ENCODE data around the gene GMDS.

GMDS gene

DNA sequence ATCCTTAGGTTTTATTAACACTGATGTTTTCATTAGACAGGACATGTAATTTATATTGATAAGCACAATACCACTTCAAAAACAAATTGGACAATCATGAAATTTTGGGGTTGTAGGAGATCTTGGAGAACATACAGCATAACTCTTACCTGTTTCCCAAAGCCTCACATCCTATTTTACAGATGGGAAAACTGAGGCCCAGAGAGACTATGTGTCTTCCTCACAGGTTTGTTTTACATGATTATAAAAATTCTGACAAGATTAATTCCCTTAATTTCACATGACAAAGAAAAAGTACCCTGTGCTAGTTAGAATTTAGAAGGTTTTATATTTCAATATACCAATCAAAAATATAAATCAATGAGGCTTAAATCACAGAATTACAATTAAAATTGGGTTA, 145.5 kb downstream of the GMDS start:
- POLR2A ChIA-PET (ENCODE audit: low non-redundant PET): no interaction called here
- CTCF ChIA-PET: interaction anchor here (0.6 to 1.6 kb wide), 2 partner anchors 429 to 504 kb away, joined by 3 to 6 read pairs; no protein-coding TSS in a partner anchor
- H3K27ac ChIP-seq: no peak overlapping the region
- no peak for DNase-seq (ENCODE audit: low spot score)
- TF ChIP-seq, protein P1, sequence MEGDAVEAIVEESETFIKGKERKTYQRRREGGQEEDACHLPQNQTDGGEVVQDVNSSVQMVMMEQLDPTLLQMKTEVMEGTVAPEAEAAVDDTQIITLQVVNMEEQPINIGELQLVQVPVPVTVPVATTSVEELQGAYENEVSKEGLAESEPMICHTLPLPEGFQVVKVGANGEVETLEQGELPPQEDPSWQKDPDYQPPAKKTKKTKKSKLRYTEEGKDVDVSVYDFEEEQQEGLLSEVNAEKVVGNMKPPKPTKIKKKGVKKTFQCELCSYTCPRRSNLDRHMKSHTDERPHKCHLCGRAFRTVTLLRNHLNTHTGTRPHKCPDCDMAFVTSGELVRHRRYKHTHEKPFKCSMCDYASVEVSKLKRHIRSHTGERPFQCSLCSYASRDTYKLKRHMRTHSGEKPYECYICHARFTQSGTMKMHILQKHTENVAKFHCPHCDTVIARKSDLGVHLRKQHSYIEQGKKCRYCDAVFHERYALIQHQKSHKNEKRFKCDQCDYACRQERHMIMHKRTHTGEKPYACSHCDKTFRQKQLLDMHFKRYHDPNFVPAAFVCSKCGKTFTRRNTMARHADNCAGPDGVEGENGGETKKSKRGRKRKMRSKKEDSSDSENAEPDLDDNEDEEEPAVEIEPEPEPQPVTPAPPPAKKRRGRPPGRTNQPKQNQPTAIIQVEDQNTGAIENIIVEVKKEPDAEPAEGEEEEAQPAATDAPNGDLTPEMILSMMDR (conservative IDR thresholded peaks at IDR 0.05; ENCODE audit: low read depth): no peak

- ChIA-PET CTCF (interaction anchor here (0.6 to 1.3 kb wide), 4 partner anchors 9 to 486 kb away, joined by 3 to 5 read pairs (median 3); no protein-coding TSS in a partner anchor), POLR2A (ENCODE audit: low non-redundant PET) (no interaction called here)
- no peak overlapping the region for H3K27ac ChIP-seq
- no peak for DNase-seq (ENCODE audit: low spot score)
- TF ChIP-seq, protein P1 (conservative IDR thresholded peaks at IDR 0.05; ENCODE audit: low read depth): no peak
These were observed 147.9 kb downstream of the GMDS start for GRCh38 chr6:2097464-2097863.

GRCh38 chr6:2094642-2095041, 150.8 kb downstream of the GMDS start:
- no peak overlapping the region for H3K27ac ChIP-seq
- TF ChIP-seq, protein P1 (conservative IDR thresholded peaks at IDR 0.05; ENCODE audit: low read depth): no peak
- DNase-seq (ENCODE audit: low spot score): no peak
- CTCF ChIA-PET: interaction anchor here (0.6 to 2.2 kb wide), 2 partner anchors 10 to 499 kb away, joined by 4 to 6 read pairs; no protein-coding TSS in a partner anchor
- POLR2A ChIA-PET (ENCODE audit: low non-redundant PET): no interaction called here

DNA sequence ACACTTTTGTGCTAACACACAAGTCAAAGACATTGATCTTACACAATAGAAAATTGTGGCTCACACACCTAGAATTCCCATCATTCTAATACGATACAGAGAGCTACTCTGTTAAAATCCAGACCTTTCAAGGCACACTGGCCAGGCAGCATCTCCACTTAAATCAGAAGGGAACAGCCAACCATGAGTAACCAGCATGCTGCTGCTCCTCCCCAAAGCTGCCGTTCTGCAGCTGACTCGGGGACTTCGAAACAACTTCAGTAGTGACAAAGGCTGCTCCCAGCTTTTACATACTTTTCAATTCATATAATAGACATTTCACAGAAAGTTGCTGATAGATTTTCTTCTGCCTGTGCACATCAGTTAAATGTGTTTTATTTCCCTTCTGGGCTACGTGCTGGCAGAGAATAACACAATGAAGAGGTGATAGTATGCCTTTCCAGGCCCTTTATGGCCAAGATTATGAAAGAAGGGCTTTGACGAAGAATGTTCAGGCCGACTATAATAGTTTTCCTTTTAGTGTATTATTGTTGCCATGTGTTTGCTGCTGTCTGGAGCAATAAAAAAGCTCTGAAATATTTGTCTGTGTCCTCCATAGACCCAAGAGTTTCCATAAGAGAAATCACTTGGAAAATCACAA, 159.0 kb downstream of the GMDS start:
- CTCF ChIA-PET: no interaction called here
- POLR2A ChIA-PET (ENCODE audit: low non-redundant PET): no interaction called here
- no peak overlapping the region for H3K27ac ChIP-seq
- TF ChIP-seq, protein P1 (conservative IDR thresholded peaks at IDR 0.05; ENCODE audit: low read depth): no peak
- no peak for DNase-seq (ENCODE audit: low spot score)

- DNase-seq (ENCODE audit: low spot score): no peak
- ChIA-PET CTCF (no interaction called here), POLR2A (ENCODE audit: low non-redundant PET) (no interaction called here)
- no peak overlapping the region for H3K27ac ChIP-seq
- TF ChIP-seq, protein P1 (conservative IDR thresholded peaks at IDR 0.05; ENCODE audit: low read depth): no peak
These were observed 159.7 kb downstream of the GMDS start for GRCh38 chr6:2085657-2086056.

DNA sequence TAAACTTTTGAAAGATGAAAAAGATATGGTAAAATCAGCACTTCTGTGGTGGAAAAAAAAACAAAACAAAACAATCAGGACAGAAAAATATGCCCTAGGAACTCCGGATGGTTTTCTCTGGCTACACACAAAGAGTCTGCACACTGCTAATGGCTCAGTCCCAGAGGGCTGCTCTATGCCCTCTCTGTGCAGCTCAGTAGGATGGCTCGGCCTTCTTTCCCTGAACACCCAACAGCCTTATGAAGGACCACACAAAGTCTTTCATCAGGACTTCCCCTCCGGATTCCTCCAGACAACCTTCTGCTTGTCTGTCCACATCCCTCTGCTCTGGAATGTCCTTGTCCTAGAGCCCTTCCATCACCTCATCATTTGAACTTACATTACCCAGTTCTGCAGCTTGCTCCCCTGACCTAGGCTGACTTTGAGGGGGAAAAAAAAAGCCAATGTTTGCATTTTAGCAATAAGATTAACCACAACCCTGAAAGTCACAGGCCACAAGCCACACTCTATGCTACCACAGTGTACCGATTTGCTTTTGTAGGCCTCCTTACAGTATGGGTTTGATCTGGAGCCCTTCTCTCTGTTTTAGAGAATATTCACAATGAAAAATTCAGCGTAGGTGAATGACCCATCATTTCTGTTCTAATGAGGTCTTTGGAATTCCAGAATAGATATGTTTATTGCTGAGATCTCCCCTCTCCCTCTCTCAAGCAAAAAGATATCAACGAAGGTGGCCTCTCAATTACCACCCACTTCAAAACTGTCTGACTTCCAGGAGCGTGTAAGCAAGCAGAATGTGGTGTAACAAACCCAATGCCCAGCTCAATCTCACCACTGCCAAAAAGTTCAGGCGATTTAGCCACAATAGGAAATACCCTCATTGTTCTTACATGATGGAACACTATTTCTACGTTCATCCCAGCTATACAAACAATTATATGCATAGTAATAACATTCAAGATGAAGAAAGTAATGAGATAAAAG, 164.0 kb downstream of the GMDS start:
- ChIA-PET POLR2A (ENCODE audit: low non-redundant PET) (no interaction called here), CTCF (no interaction called here)
- DNase-seq (ENCODE audit: low spot score): no peak
- TF ChIP-seq, protein P1 (conservative IDR thresholded peaks at IDR 0.05; ENCODE audit: low read depth): no peak
- no peak overlapping the region for H3K27ac ChIP-seq

Measured in RWPE1 (cell line).